ENCODE data around the gene PLCB1. TPM values are rescaled to one million over a fixed set of nuclear protein-coding genes. Genes with fewer than 3 reads are reported as not detected.

PLCB1 gene
- total RNA-seq, 2 experiments from 2014 or later, result 2.2 to 2.8 TPM

DNA sequence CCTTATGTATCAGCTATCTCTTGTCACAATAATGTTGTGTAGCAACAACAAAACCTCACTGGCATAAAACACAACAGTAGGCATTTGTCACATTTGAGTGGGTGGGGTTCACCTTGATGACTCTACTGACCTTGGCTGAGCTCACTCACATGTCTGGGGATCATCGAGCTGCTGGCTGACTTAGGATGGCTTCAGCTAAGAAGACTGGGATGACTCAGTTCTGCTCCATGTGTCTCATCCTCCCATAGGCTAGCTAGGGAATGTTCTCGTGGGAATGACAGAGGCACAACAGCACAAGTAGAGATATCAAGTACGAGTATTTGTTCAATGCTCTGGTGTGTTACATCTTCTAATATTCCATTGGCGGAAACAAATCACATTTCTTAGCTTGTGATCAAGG is 167.9 kb downstream of the PLCB1 start:
- Mint-ChIP-seq H3K27me3 (no peaks in the 10 kb centered on the region), H3K9me3 (no peaks in the 10 kb centered on the region), H3K36me3 (no peaks in the 10 kb centered on the region), H3K27ac (no peak overlapping the region), H3K4me1 (no peaks in the 10 kb centered on the region), H3K4me3 (no peak overlapping the region)
- no peak for DNase-seq

DNA sequence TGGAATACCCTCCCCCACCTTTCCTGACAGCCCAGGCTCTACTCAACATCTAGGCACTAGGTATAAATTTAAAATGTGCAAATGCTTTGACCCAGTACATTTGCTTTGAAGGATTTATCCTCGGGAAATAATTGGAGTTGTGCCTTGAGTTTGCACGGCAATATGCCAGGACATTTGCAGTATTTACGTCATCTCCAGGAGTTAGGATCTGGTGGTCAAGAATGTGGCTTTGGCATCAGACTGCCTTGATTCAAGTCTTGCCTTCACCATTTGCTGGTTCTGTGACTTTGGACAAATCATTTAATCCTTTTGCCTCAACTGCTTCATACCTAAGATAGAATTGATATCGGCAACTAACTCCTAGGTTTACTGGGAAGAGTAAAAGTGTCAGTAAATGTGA is 169.6 kb downstream of the PLCB1 start:
- no peak for DNase-seq
- H3K4me1 Mint-ChIP-seq, result no peaks in the 10 kb centered on the region
- H3K27me3 Mint-ChIP-seq, result no peaks in the 10 kb centered on the region
- H3K9me3 Mint-ChIP-seq, result no peaks in the 10 kb centered on the region
- no peaks in the 10 kb centered on the region for H3K36me3 Mint-ChIP-seq
- no peak overlapping the region for H3K27ac Mint-ChIP-seq
- H3K4me3 Mint-ChIP-seq, result no peak overlapping the region

DNA sequence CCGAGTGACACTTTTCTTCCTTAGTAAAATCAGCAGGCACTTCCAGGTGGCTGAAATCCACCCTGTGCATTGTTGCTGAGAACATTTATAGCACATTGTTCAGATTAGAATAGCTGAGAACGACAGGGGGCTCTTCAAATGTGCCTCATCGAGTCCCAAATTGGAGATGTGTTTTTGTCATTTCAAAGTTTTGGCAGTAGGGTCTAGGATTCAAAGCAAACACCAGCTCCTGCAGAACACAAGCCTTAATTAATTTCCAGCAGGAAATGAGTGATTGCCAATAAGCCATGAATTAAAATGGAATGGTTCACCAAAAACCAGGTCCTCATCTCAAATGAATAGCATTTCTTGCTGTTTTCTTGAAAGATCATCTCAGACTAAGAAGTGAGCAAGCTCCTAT is 171.6 kb downstream of the PLCB1 start:
- DNase-seq, result no peak
- Mint-ChIP-seq H3K9me3 (no peaks in the 10 kb centered on the region), H3K4me1 (no peaks in the 10 kb centered on the region), H3K36me3 (no peaks in the 10 kb centered on the region), H3K4me3 (no peak overlapping the region), H3K27ac (no peak overlapping the region), H3K27me3 (no peaks in the 10 kb centered on the region)

DNA sequence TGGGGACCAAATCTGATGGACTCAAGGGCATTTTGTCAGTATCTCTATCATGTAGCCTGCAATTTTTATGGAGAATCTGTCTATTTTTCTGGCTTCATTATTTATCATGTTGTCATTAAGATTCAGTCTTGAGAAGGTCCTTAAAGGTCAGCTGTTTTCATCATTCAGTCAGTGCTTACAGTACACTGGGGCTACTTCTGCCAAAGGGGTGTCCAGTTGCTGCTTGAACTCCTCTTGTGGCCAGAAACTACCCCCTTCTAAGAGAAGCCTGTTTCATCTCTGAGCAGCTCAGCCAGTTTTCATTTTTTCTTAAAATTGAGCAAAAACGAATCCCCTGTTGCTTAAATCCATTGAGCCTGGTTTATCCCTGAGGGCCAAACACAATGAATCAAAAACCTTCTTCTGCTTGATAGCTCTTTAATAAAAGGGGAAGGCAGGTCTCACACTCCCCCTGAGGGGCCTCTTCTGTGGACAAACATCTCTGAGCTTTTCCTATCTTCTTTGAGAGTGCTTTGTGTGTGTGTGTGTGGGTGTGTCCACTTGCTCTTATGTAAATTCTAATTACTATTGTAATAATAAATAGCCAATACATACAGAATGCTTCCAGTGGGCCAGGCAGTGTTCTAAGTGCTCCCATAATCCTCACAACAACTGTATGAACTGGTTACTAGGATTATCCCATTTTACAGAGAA is 172.2 kb downstream of the PLCB1 start:
- Mint-ChIP-seq H3K4me1 (no peaks in the 10 kb centered on the region), H3K9me3 (no peaks in the 10 kb centered on the region), H3K27me3 (no peaks in the 10 kb centered on the region), H3K27ac (no peak overlapping the region), H3K4me3 (no peak overlapping the region), H3K36me3 (no peaks in the 10 kb centered on the region)
- no peak for DNase-seq

DNA sequence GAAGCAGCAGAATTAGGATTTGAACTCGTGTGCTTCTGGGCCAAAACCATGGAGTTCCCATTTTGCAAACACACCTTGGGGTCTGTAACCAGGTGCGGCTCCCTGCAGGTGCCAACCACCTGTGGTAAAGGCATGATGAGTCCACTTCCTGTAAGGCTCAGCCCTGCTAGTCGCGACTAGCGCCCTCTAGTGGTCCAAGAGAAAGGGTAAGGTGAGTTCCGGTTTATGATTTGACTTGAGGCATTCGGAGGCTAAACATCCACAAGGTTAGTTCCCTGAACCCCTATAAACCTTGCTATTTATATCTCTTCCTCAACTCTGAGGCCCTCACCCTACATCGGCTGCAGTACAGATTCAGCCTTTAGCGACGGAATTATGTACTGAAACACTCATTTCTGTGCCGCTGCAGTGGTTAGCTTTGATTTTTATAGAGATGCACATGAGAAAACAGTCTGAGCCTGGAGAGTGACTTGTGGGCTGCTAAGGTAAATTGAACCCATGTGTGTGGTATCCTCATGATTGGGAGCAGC is 173.4 kb downstream of the PLCB1 start:
- peak; percentile 61 for DNase-seq
- Mint-ChIP-seq H3K36me3 (no peaks in the 10 kb centered on the region), H3K27me3 (no peaks in the 10 kb centered on the region), H3K4me3 (no peak overlapping the region), H3K27ac (no peak overlapping the region), H3K4me1 (no peaks in the 10 kb centered on the region), H3K9me3 (no peaks in the 10 kb centered on the region)

DNA sequence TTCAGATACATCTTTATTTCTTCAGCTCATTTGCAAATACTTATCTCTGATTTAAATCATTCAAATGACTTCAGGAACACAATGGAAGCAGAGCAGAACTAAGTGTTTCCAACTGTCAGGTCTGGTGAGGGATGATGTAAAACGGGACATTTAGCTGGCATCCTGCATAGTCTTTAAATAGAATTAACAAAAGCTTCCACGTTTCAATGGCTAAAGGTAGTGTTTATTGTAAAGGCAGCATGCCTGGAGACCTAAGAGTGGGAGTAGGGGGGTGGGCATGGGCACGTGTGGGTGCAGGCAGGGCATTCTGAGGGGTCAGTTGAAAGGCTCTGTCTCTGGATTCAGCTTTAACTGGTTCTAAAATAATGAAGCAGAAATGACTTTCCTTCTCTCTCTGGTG is 174.9 kb downstream of the PLCB1 start:
- Mint-ChIP-seq H3K4me1 (no peaks in the 10 kb centered on the region), H3K9me3 (no peaks in the 10 kb centered on the region), H3K4me3 (no peak overlapping the region), H3K27ac (no peak overlapping the region), H3K36me3 (no peaks in the 10 kb centered on the region), H3K27me3 (no peaks in the 10 kb centered on the region)
- no peak for DNase-seq

DNA sequence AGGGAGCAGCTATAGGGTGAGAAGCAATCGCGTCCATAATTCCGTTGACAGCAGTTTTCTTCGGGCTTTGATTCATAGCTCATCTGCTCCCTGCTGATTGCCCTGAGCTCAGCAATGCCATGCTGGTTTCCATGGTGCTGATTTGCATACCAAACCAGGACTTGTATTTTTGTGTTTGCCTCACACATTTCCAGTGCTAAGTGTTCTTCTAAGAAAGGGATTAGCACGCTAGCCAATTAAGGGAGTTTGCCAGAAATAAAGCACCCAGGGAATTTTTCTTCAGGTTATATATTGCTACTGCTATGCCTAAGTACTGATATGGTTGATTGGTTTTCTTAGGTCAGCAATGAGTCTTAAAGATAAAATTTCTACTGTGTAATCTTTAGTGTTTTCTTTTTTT is 177.6 kb downstream of the PLCB1 start:
- H3K4me3 Mint-ChIP-seq, result no peak overlapping the region

DNA sequence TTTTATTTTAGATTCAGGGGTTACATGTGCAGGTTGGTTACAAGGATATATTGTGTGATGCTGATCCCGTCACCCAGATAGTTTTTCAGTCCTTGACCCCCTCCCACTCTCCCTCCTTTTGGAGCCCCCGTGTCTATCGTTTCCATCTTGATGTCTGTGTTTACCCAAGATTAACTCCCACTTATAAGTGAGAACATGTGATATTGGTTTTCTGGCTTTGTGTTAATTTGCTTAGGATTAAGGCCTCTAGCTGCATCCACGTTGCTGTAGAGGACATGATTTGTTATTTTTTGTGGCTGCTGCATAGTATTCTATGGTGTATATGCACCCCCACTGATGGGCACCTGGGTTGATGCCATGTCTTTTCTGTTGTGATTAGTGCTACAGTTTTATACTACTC is 178.6 kb downstream of the PLCB1 start:
- Mint-ChIP-seq H3K4me3 (no peak overlapping the region), H3K27ac (no peak overlapping the region), H3K27me3 (no peaks in the 10 kb centered on the region), H3K9me3 (no peaks in the 10 kb centered on the region), H3K36me3 (no peaks in the 10 kb centered on the region), H3K4me1 (no peaks in the 10 kb centered on the region)
- no peak for DNase-seq

More for the DNA sequence above, 177.6 kb downstream of the PLCB1 start:
- H3K9me3 Mint-ChIP-seq, result no peaks in the 10 kb centered on the region
- H3K27ac Mint-ChIP-seq, result no peak overlapping the region
- H3K4me1 Mint-ChIP-seq, result no peaks in the 10 kb centered on the region
- no peaks in the 10 kb centered on the region for H3K36me3 Mint-ChIP-seq
- no peaks in the 10 kb centered on the region for H3K27me3 Mint-ChIP-seq
- no peak for DNase-seq

DNA sequence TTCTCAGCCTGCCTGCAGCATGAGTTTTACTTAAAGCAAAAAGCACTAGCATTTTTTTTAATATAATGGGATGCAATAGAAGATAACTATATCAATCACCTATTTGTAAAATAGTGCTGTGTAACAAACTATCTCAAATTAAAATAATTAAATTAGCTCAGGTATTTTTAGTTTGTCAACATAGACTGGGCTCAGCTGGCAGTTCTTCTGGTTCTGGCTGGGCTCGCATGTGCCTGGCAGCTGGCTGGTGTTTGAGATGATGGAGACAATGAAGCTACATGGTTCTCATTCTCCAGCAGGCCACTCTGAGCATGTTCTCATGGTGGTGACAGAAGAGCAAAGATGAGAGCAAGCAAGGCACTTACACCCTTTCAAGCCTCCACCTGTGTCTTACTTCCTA is 181.0 kb downstream of the PLCB1 start:
- H3K4me3 Mint-ChIP-seq, result no peak overlapping the region
- H3K27me3 Mint-ChIP-seq, result no peaks in the 10 kb centered on the region
- H3K9me3 Mint-ChIP-seq, result no peaks in the 10 kb centered on the region
- no peaks in the 10 kb centered on the region for H3K4me1 Mint-ChIP-seq
- H3K36me3 Mint-ChIP-seq, result no peaks in the 10 kb centered on the region
- no peak for DNase-seq
- H3K27ac Mint-ChIP-seq, result no peak overlapping the region

DNA sequence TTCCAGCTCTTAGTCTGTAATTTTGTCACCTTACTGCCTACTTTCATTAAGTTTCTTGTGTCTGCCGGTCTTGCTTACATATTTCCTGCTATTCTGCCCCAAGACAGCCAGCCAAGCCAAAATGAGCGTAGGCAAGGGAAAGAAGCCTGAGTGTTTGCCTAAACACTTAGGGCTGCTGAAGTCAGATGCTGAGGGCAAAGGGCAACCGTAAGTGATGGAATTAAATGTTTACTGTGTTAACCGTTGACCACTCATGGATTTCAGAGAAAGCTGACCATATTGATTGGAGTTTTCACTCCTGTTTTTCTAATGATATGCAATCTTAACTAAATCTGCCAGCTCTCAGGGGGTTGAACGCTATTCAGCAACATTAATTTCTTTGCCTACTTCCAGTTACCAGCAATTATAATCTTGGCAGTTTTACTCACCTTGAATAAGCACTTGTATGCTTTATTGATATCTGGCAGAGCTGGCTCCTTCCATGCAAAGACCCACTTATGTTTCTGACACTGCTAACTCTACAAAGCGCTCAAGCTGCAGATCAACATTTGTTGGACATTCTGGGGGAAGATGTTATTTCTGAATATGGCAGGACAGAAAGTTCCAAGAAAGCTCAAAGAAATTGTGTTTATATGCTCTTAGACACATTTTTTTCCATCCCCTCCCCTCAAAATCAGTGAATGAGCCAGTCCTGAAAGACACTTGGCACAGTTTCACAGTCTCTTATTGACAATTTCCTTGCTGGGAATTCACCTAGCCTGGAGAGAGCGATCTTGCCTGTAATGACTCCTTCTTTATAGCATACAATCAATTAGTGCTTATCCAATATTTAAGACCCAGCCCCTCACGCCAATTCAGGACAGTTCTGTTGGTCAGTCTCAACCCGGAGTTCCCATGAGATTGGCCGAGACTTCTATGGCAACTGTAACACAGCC is 183.8 kb downstream of the PLCB1 start:
- Mint-ChIP-seq H3K4me3 (no peak overlapping the region), H3K27ac (no peak overlapping the region), H3K9me3 (no peaks in the 10 kb centered on the region), H3K36me3 (no peaks in the 10 kb centered on the region), H3K4me1 (no peaks in the 10 kb centered on the region), H3K27me3 (peaks cover 6% of the 10 kb centered on the region)
- DNase-seq, result no peak

DNA sequence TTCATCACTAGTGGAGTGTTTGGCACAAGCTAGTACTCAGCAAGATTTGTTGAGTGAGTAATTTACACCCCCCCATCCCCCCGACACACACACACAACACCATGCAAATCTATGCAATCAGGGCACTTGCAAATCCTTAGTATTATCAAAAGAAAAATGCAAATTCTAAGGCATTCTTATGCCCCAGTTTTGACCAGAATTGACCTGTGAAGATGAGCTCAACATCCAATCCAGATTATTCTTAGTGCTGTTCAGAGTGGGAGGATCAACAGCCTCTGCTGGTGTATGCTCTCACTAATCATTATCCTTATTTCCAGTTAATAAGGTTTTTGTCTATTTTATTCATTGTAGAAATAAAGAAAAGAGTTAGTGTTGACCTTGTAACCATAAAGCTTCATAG is 185.4 kb downstream of the PLCB1 start:
- H3K9me3 Mint-ChIP-seq, result no peaks in the 10 kb centered on the region
- H3K4me1 Mint-ChIP-seq, result no peaks in the 10 kb centered on the region
- H3K27ac Mint-ChIP-seq, result no peak overlapping the region
- H3K36me3 Mint-ChIP-seq, result no peaks in the 10 kb centered on the region
- no peak for DNase-seq
- no peak overlapping the region for H3K4me3 Mint-ChIP-seq
- H3K27me3 Mint-ChIP-seq, result peaks cover 6% of the 10 kb centered on the region

DNA sequence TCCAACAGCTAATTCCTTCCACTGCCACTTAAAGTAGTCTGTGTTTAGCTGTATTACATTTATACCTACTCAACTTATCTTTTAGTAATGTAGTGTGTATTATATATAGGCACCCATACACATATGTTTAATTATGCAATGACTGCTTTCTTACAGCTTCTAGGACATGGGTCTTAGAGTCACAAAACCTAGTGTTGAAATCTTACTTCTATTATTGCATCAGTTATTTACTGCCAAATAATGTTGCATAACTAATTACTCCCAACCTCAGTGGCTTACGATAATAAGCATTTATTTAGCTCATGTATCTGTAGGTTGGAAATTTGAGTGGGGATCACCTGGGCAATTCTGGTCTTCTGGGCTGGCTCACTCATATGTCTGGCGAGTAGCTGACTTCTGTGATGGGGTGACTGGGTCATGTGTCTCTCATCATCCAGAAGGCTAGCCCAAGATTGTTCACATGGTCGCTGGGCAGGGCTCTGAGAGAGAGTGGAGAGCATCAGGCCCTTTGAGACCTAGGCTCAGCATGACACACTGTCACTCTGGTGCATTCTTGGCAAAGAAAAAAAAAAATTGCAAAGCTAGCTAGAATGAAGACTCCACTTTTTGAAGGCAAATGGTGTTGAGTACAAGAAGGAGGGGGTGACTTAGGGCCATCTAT is 187.0 kb downstream of the PLCB1 start:
- Mint-ChIP-seq H3K27ac (no peak overlapping the region), H3K4me1 (no peaks in the 10 kb centered on the region), H3K27me3 (peaks cover 6% of the 10 kb centered on the region), H3K36me3 (no peaks in the 10 kb centered on the region), H3K4me3 (no peak overlapping the region), H3K9me3 (no peaks in the 10 kb centered on the region)
- no peak for DNase-seq

DNA sequence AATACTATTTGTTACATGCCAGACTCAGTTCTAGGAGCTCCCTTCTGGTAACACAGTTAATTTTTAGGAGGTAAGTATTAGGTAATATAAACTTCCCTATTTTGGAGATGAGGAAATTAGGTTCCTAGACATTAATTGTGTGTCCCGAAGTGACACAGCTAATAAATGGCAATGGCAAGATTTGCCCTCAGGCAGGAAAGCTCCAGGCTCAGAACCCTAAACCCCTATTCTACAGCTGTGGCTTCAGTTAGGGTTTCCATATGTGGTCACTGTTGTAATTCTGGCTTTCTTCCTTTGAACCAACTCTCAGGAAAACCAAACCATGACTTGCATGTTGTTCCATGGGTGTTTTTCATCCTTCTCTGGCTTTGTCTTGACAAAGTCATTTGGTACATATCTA is 188.2 kb downstream of the PLCB1 start:
- H3K27me3 Mint-ChIP-seq, result peaks cover 6% of the 10 kb centered on the region
- no peak for DNase-seq
- H3K4me3 Mint-ChIP-seq, result no peak overlapping the region
- no peaks in the 10 kb centered on the region for H3K36me3 Mint-ChIP-seq
- no peaks in the 10 kb centered on the region for H3K4me1 Mint-ChIP-seq
- no peak overlapping the region for H3K27ac Mint-ChIP-seq
- H3K9me3 Mint-ChIP-seq, result no peaks in the 10 kb centered on the region

DNA sequence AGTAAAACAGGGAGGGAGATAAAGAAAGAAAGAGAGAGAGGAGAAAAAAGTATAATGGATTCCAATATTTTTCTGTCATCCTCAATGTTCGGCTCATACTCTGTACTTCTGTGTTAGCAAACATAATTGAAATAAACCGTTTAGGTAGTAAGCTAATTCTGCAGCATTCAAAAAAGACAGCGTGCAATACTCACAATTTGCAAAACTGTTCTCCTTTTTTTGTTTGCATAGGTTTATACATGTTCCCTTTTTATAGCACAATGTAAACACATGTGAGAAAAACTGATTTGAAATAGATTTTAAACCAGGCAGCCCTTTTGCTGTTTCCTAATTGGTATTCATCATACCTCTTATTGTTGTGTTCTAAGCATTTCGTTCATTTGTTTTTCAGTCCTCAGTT is 188.9 kb downstream of the PLCB1 start:
- Mint-ChIP-seq H3K27me3 (peaks cover 6% of the 10 kb centered on the region), H3K4me1 (no peaks in the 10 kb centered on the region), H3K36me3 (no peaks in the 10 kb centered on the region), H3K27ac (no peak overlapping the region), H3K9me3 (no peaks in the 10 kb centered on the region), H3K4me3 (no peak overlapping the region)
- DNase-seq, result no peak

DNA sequence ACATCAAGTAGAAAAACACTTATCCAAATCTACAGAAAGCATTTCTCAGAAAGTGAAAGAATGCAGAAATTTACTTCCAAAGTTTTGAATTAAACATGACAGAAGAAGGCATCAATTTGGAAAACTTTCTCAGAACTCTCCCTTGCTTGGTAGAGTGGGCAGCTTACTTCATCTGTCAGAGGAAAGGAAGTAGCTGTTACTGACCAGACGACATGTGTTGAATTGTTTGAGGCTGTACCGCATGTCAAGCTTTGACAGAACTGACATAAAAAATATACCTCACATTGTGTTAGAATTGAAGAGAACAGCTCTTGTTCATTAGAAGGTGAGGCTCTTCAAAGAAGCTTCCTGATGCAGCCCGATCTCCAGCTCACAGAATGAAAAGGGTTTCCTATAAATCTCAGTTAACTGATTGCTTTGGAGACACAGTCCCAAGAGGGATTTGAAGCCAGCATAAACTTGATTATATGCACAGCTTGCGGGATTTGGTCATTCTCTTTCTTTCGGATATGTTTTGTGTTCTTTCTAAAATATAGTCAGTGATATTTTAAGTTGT is 190.7 kb downstream of the PLCB1 start:
- Mint-ChIP-seq H3K36me3 (no peaks in the 10 kb centered on the region), H3K9me3 (no peaks in the 10 kb centered on the region), H3K27ac (no peak overlapping the region), H3K4me3 (no peak overlapping the region), H3K4me1 (no peaks in the 10 kb centered on the region), H3K27me3 (peaks cover 6% of the 10 kb centered on the region)
- DNase-seq, result no peak
